HG02642 (cell line): ENCODE results near the gene GRIA4.

Experiments used
- ATAC-seq: cut with Tn5 transposase; IDR thresholded peaks from one replicate; pipeline ENCODE4 v1.9.1; 2021; ENCODE audit warnings: mild to moderate bottlenecking; ENCODE audit not compliant: unreplicated experiment, poor library complexity

GRIA4 gene

GRCh38 chr11:105635466-105635865, 25.6 kb downstream of the GRIA4 start:
- ATAC-seq: no peak

DNA sequence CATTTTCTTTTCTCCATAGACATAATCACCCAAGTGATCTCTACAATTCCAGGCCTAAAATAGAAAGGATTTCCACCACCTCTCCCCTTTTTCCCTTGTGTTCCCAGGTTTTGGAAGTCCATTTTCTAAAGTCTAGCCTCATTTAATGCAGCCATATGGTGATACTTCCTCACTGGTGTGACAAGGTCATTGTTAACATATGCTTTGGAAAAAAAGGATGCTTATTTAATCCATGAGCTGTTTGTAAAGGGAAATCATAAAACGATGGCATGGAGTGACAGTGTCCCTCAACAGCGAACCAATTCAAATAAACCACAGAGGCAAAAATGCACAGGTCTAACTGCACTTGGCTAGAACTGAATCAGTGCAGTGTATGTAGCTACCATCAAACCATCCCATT, 26.6 kb downstream of the GRIA4 start:
- no peak for ATAC-seq

GRCh38 chr11:105639527-105639926, 29.7 kb downstream of the GRIA4 start:
- no peak for ATAC-seq

DNA sequence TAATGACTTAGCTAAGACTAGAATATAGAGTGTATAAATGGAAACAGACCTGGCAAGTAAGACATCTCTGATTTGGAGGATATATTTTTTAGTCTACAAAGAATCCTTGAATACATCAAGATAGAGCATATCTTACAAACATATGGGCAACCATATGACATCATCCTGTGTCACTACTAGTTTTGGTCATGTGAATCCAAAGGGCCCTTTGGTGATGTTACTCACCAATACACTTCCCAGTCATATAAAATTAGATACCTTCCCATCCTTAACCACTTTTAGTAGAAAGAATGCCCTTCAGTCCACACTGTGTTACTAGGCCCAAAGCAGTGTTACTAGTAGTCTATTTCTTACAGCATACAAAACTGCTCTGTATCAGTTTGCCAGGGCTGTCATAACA, 31.6 kb downstream of the GRIA4 start:
- no peak for ATAC-seq

- no peak for ATAC-seq
Measured at GRCh38 chr11:105642870-105643269, 33.0 kb downstream of the GRIA4 start.

DNA sequence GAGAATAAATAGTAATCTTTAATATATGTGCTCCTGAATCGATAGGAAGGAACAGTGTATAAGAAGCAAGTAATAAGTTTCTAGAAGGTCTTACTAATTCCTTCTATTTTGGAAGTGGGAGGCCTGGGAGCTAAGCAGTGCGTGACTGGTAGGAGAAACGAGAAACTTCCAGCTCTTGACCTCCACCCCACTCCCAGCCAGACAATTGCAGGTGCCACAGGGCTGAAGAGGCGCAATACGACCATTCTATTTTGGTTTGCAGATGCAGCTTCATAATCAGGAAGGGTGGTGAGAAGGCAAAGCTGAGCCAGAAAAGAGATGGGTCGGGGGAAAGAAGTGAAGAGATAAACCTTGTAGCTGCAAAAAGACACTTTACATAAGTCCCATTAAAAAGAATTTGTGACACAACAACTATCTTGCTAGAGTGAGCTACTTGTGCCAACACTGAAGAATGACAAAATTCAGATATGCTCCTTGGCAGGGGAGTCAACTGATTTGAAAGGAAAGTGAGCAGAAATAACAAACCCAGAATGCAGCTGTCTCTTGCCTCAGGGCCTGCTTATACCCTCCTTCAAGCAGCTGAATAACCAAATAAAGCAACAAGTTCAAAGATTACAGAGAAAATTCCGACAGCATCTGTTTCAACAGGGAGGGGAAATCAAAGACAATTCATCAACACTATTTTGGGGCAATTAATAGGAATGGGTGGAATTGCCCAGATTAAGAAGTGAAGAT, 35.1 kb downstream of the GRIA4 start:
- no peak for ATAC-seq

GRCh38 chr11:105647780-105648179, 37.9 kb downstream of the GRIA4 start:
- no peak for ATAC-seq

DNA sequence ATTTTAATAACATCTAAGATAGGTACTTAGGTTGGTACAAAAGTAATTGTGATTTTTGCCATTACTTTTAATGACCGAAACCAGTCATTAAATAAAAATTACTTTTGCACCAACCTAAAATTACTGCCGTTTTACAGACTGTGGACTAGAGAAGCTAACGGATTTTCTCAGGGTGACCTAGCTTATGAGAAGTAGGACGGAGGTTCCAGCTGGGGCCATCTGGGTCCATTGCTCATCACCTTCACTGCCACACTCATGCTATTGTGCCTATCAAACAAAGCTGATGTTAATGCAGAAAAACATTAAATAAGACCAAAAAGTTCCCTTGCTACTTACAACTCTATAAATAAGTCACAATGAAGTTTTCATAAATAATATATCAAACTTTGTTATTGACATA, 38.9 kb downstream of the GRIA4 start:
- no peak for ATAC-seq

- ATAC-seq: no peak
Measured at GRCh38 chr11:105665281-105665680, 55.4 kb downstream of the GRIA4 start.

GRCh38 chr11:105667441-105667840, 57.6 kb downstream of the GRIA4 start:
- ATAC-seq: no peak

DNA sequence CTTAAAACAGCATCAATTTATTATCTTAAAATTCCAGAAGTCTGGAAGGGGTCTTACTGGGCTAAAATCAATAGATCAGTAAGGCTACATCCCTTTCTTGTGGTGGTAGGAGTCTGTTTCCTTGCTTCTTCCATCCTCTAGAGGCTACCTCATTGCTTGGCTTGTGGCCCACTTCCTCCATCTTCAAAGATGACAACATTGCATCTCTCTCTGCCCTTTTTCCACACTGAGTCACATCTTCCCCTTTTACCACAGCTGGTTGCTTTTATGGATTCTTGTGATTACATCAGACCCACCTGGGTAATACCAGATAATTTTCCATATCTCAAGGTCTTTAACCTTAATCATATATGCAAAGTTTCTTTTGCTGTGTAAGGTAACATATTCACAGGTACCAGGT, 60.9 kb downstream of the GRIA4 start:
- ATAC-seq: no peak

DNA sequence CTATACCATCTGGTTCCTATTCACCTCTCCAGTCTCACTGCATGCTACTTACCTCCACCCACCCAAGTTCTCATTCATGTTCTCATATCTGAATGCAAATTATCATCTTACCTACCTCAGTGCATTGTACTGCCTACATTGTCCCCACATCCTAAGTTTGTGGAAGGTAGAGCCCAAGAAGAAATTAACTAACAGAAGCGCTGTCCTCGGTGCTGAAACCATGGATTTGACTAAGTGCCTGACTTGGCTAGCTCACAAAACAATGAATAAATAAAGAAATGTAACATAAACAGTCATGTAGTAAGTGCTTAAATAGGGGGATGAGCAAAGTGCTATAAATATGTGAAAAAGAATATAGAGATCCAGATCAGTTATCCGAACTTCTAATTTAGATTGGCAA, 63.2 kb downstream of the GRIA4 start:
- ATAC-seq: no peak

DNA sequence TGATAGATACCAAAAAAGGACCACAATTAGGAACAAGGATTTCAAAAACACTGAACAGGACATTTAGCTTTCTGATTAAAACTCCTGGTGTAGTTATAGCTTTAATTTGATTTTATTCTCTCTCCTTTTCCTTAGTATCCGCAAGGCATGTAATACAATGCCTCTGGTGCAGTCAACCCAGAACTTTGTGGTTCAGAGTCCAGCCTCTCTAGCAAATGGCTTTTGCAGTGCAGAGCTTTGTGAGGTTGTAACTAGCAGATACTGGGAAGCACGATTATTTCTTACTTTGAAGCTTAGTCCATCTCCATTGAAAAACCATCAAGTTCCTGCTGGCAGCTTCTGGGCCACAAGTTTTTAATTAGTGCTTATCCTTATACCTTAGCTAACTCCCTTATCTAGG, 79.8 kb downstream of the GRIA4 start:
- no peak for ATAC-seq

- no peak for ATAC-seq
Measured at GRCh38 chr11:105690467-105690866, 80.6 kb downstream of the GRIA4 start.

GRCh38 chr11:105693075-105693759, 83.3 kb downstream of the GRIA4 start:
- no peak for ATAC-seq

DNA sequence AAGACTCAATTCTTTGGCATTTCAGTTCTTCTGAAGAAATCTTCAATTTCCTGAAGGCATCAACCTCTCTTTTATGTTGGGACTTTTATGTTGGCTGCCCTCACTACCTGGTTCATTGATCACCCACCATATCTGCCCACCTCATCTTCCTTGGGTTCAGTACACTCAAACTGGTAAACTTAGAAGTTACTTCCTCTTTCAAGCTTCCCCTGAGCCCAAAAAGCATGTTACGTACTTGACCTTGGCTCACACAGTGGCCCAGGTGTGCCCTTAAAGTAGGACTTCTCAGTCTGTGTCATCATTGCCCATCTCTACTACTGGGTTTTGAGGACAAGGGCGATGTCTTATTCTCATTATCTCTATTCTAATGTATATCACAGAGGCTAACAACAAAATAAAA, 86.1 kb downstream of the GRIA4 start:
- ATAC-seq: peak; percentile 45

GRCh38 chr11:105697291-105697690, 87.4 kb downstream of the GRIA4 start:
- no peak for ATAC-seq

- no peak for ATAC-seq
Measured at GRCh38 chr11:105699203-105699602, 89.3 kb downstream of the GRIA4 start.

DNA sequence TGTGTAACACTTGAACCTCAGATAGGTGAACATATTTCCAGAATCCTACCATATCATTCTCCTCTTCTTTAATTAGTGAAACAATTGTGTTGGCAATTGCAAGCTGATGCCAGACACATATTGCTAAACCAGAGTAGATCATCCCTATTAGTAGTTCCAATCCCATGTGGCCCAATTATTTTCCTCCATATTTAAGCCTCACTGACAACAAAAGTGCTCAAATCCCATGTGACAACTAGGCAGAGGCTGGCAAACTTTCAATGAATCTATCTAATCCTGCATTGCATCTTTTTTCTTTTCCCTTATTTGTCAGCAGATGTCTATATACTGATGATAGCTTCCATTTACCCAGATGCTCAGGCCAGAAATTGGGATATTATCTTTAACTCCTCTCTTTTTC, 90.4 kb downstream of the GRIA4 start:
- ATAC-seq: no peak

DNA sequence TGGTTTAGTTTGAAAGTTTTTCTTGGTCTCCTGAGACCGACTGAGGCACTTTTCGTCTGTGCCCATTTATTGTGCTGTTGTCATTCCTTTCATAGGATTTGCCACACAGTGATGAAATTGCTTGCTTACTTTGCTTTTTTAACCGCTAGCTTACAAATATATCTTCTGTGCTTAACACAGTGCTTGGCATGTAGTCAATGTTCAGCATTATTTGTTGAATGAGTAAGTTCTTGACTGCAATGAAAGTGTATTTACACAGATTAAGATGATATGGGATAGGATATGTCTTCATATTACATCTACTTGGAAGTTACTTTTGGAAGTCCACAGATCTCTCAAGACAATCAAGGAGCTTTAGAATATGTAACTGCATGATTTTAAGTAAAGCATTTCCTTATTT, 91.2 kb downstream of the GRIA4 start:
- no peak for ATAC-seq

DNA sequence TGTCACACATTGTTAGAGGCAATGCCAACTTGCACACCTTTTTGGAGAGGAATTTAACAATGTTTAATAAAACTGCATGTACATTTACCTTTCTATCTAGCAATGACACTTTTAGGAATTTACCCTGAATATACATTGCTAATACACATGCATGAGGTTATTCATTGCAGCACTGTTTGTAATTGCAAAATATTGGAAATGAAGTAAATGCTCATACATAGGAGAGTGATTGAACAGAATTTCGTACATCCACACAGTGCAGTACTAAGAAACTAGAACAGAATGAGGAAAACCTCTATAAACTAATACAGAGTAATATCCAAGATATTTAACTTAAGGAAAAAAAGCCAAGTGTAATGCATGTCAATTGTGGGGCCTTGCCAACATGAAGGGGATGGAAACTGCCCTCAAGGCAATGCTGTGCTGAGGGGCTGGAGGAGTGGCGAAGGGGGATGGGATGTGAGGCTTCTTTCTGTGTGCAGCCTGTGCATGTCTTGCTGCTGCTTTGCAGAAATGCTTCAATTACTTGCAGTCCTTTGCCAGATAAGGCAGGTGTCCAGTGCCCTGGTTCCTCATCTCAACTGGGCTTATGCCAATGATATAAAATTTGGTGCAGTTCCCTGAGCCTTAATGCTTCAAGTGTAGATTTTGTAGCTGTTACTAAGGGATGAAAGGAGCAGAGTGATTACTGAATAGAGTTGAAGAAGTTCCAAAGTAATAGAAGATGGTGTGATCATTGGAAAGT, 96.1 kb downstream of the GRIA4 start:
- no peak for ATAC-seq
